Tongue (tissue), 2 donors: ENCODE data around the gene ERP27. TPM values are rescaled to one million over a fixed set of nuclear protein-coding genes. Genes with fewer than 3 reads are reported as not detected.

Experiments
- DNase-seq: peaks from one replicate; pipeline ENCODE4 v3.0.0-alpha.2; 2015
- total RNA-seq: library from RNA; depleted of rRNA; stranded (reverse); fragments of >200 nt; gene quantifications from one replicate; pipeline ENCODE4 v1.2.3, GENCODE V29; 2014

ERP27 gene
- total RNA-seq: 1.9 TPM

DNA sequence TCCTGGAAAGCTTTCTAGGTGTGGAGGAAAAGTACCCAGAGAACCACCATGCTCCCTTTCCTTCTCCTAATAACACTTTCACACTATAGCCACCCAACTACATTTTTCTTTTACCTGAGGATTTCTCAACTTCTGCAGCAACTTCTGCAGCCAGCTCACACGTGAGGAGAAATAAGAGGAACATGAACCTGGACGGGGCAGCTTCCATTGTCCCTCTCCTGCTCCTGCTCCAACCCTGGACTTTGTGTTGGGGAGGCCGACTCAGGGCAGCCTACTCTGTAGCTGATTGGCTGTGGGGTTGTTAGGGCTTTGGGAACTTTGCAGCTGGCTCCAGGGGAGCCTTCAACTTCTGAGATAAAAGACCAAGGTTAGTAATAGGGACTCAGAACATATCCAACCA, at the start of gene ERP27:
ERP27 (minus strand) TSS at position 237 of the 400 bp plus-strand sequence; CDS start at position 208, 29 bp downstream.
- no peak for DNase-seq

DNA sequence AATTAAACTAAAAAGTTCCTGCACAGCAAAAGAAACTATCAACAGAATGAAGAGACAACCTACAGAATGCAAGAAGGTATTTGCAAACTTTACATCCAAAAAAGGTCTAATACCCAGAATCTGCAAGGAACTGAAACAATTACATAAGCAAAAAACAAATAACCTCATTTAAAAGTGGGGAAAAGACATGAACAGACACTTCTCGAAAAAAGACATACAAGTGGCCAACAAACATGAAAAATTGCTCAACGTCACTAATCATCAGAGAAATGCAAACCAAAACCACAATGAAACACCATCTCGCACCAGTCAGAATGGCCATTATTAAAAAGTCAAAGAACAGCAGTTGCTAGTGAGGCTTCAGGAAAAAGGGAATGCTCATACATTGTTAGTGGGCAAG, 49.7 kb upstream of the ERP27 start:
- DNase-seq: no peak

DNA sequence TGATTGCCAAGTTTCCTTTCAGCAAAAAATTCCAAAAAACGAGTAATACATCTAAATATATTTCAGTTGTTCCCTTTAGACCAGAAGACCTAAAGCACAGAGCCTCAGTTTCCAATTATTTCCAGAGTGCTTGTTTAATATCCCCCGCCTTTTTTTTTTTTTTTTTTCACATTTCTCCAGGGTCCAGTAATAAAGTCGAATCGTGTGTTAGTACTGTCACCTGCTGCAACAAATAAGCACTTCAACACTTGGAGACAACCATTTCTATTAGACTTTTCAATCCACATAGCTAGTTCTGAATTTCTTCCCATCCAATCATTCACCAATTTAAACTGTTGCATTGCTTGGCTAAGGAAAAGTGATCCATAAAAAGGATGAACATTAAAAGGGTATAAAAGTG, 48.1 kb upstream of the ERP27 start:
- DNase-seq: no peak

DNA sequence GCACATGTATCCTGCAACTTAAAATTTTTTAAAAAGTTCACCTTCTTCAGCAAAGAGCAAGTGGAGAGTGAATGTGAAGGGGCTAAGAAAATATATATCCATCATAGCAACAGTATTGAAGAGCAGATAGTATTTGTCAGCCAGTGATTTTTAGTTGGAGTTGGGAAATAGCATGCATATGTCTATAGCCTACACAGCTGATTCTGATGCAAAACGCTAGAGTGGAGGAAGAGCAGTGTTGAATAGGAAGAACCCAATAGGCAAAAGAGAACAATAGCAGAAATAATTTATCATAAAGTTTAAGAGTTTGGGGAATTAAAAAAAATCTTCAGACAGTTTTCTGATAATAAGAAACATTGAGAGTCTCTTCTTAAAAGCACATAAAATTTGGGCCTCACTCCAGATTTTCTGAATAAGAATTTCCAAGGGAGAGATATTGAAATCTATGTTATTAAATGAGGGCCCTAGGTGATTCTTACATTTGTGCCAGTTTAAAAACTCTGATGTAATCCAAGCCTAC, 46.5 kb upstream of the ERP27 start:
- no peak for DNase-seq

DNA sequence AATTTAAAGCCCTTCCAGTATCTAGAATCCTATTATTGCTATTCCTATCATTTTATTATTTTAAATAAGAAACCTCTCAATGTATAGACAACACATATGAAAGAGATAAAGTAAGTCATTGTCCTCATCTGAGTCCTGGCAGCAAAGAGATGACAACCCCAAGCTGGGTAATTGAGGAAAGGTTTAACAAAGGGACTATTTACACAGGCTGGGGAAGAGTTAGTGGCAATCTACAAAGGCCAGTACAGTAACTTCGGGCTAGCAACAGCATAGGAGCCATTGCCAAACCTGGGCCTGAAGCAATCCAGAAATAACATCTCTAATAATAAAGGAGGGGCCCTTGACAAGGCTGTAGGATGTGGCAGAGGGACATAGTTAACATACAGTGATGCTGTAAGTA, 45.7 kb upstream of the ERP27 start:
- DNase-seq: no peak

DNA sequence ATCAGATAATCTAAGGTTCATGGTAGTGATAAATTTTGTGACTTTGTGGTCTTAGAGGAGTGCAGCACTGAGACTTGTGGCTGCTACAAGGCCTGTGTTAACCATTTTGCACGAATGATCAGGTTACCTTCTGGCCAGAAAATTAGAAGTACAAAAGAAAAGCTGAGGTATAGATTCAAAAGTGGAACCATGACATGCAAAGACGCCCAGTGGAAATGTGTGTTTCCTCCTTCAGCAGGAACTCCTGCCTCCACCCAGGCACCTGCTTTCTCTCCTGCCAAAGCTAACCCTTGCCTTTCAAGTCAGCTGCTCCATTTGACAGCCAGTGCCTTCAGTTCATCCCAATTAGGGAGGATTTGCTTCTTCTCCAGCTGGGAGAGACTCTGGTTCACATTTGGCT, 44.7 kb upstream of the ERP27 start:
- DNase-seq: no peak

DNA sequence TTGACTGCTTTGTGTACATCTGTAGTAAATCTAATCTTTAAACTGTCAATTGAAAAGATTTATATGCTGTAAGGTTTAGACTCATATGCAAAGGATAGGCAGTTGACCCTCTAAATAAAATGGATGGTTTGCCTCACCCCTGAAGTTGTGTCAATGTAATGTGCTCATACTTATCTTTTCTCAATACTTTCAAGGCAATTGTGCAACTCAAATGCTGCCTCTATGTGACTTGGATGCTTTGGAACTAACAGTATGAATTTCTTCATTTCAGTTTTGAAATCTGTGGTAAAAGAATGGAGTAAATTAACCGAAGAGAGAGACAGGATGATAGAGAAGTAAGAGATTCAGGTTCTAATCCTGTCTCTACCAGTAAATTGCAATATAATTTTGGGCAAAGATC, 44.2 kb upstream of the ERP27 start:
- no peak for DNase-seq

DNA sequence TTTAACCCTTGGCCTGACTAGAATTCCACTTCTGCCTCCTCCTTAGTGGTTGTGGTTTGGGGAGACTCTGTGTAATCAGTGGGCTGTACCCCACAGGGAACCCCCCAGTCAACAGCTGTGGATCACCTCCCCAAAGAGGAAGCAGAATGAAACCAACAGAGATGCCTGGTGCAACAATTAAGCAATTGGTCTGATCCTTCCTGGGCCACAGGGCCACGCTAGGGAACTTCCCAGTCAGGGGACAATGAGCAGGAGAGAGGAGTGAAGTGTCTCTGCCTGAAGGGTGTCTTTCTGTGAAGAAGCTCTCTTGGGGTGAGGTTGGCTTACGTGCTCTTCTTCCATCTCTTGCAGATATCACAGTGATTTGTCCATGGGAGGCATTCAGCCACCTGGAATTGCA, 42.7 kb upstream of the ERP27 start:
- DNase-seq: no peak

DNA sequence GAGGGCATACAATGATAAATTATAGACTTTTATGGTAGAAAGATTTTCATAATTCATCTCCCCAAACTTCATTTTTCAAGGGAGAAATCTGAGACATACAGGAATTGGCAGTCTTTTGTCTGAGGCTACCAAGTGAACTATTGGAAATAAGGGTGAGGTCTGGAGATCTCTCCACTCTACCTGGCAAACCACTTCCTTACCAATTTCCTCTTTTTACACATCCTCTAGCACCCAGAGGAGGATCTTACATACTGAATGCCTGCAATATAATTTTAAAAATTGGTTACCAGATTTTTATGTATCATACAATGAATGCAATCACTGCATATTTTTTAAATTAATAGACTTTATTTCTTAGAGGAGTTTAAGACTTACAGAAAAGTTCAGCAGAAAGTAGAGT, 41.1 kb upstream of the ERP27 start:
- no peak for DNase-seq

DNA sequence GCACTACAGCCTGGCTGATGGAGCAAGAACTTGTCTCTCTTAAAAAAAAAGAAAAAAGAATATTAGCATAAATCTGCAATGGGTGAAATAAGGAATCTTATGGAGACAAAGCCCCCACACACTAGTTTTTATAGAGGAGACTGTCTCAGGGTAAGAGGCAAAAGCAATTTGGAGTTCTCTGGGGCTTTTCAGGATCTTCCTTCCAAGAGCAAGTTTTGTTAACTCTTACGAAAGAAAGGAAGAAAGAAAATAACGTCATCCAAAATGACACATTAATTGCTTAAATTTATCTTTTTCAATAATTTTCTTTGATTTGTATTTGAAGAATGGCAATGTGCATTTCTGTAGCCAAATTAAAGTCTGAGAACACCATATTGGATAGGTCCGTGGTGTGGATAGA, 38.3 kb upstream of the ERP27 start:
- DNase-seq: no peak

DNA sequence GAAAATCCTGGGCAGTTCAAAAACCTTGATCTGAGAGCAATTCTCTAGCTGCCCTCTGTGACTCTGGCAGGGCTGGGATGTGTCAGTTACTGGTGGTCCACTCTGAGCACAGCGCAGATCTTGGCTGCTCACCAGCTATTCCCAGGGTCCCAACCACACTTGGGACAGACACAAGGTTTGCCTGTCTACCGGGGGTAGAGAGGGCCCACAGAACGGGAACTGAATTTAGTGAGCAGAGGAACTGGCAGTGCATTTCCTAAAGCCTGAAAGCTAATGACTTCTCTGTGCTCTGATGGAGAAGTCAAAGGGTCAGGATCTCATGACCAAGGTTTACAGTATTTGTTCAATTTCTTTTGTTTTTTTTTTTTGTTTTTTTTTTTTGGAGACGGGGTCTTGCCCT, 37.1 kb upstream of the ERP27 start:
- no peak for DNase-seq

DNA sequence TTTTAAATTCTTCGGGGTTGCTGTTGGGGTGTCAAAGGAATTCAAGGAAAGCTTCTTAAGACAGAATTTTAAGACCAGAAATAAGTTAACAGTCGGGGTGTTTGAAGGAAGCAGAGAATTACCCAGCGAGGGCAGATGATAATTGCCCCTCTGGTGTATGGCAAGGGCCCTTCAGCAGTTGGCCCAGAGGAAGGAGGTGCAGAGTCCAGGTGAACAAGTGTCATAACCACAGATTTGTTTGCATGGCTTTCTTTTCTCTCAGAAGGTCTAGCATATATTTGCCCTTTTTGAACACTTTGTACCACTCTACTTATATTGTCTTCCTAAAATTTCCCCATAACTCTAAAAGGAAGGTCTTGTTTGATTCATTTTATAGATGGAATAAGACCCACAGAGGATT, 36.3 kb upstream of the ERP27 start:
- no peak for DNase-seq

DNA sequence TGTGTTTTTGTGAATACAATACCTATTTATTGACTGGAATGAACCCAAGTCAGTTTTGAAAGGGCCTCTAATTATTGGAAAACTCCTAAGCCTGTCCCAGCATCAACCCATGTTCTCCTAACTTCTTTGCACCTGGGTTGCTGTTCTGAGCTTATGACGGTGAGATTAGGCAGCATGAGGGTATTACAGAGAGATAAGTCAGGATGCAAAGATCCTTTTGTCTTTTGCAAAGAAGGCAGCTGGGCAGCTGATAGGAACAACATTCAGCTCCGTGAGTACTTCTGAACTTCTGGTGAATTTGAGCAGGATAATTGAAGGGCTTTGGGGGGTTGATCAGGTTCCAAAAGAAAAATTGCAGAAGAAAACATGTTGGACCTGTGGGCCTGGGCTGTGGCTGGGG, 34.5 kb upstream of the ERP27 start, which contains the start of gene PDE6H:
PDE6H (plus strand) TSS at position 227 of the 400 bp plus-strand sequence. CDS start 4,971 bp downstream, outside the sequence.
- DNase-seq: no peak

DNA sequence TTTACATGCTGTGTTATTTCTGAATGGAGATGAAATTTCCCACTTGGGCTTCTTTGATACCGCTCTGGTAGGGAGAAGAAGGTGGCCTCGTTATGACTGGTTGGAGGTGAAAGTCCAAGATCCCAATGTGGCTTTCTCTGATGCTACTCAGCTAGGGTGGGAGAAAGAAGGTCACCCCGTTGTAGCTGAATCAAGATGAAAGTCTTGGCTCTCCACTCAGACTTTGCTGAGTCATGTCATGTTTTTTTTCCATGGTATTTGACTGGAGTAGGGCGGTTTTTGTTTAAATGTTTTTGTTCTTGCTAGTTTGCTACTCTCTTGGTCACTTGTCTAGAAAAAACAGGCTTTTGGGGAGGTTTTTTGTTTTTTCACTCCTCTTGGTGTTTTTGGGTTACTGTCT, 32.1 kb upstream of the ERP27 start:
- DNase-seq: no peak

DNA sequence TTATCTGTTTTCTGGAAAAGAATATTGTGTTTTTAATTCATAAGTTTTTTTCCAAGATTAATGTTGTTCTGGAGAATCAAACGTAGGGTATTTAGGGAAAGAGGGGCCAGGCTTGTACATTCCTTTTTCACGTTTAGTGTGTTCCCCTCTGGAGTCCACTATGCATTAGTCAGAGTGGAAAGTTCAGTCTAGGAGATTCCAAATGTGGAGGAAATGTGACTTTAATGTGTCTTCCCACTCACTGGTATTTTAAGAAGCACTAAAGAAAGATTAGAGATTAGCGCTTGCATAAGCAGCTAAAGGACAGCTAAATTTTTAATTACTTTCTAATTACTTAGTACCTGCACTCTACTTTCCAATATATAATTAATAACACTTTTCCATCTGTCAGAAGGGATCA, 30.1 kb upstream of the ERP27 start:
- no peak for DNase-seq

DNA sequence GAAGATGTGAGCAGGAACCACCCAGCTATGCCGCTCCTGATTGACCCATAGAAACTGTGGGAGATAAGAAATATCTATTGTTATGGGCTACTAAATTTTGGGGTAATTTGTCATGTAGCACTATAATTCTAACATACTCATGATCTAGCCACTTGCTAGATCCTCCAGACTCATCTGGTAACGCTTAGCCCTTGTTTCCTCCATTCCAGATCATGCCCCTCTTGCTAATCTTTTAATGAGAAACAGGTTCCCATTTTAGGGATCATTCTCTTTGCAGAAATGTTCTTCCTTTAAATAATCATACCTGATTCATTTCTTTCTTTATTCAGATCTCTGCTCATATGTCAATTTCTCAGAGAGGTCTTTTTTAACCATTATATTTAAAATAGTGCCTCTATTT, 26.9 kb upstream of the ERP27 start:
- DNase-seq: no peak

DNA sequence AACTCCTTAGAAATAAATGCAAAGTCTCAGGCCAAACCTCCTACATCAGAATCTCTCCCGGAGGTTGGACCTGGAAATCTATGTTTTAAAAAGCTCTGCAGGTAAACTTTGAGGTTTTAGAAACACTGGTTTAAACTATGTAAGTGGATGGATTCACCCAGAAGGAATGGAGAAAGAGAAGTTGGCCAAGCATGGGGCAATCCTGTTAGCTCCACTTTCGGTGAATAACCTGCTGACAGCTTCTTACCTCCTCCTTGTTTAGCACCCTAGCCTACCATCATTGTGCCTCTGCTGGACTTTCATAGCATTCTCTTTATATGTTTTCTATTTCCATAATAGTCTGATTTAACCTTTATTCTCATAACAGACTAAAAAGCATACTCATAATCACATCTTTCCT, 26.1 kb upstream of the ERP27 start:
- DNase-seq: no peak

DNA sequence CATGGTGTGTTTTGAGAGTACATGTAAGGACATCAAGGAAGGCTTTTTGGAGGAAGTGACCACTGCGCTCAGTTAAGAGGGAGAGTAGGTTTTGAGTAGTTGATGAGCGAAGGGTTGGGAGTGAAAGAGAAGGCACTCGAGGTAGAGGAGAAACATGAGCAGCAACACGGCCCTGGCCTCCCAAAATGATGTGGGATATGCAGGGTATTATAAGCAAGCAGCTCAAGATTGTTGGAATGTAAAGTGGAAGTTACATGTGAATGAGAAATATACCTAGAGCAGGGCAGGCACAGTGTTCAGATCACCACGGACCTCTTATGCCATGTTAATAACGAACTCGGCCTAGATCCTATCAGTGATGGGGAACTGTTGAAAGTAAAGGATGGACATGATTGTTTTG, 25.2 kb upstream of the ERP27 start:
- no peak for DNase-seq

DNA sequence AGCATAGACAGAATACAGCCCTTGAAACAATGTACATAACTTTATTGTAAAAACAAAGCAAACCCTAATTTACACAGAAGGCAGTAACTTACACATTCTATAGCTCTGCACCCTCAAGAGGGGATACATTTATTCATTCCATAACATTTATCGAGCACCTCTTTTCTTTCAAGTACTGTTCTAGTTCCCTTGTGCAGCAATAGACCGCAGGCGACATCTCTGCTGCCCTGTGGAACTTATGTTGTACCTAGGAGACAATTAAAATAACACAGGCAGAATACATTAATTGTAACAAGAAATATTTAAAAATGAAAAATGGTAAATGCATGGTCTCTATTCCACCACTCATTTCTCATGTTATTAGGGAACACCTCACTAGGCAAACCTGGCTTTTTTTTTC, 24.5 kb upstream of the ERP27 start:
- DNase-seq: no peak

DNA sequence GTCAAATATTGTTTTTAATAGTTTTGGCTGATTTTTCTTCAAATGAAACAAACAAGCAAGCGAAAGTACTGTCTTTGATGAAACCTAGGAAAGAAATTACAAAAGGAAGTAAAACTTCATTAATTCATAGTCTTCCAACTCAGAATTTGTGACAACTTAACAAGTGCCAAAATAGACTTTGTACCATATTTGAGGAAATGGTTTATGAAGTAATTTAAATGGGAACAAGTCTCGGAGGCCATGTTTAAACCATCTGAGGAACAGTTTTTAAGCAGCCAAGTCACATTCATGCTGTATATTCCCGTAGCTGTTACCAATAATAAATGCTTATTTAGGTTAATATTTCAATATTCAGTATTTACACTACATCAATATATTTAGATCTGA, 23.8 kb upstream of the ERP27 start:
- DNase-seq: no peak

DNA sequence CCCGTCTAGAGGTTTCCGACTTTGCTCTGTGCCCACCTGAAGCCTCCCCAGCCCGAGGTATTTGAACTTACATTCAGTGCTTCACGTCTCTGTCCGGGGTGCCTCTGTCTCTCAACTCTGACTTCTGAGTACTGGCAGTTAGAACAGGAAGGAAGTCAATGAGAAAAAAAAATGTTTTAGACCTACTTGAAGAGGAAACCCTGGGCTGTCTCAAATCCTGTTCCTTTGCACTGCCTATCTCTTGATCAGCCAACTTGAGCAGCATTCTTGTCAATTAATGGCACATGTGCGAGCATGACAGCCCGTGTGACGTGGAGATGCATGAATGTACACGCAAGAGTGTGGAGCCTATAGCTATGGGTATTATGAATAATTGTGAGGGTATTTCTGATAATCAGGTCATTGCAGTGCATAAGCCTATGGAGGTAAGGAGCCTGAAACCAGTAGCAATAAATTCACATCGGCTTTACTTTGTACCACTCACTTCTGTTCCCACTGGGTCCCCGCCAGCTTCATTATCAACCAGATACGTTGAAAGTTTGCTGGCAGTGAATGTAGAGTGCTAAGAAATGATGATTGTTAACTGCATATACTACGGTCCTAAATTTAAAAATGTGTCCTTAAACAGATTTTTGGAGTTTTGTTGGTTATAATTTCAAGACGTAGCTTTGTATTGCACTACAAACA, 23.3 kb upstream of the ERP27 start, which contains the start of gene ARHGDIB:
ARHGDIB (minus strand) TSS at position 136 of the 687 bp plus-strand sequence. CDS start 10,889 bp downstream, outside the sequence.
- DNase-seq: no peak

DNA sequence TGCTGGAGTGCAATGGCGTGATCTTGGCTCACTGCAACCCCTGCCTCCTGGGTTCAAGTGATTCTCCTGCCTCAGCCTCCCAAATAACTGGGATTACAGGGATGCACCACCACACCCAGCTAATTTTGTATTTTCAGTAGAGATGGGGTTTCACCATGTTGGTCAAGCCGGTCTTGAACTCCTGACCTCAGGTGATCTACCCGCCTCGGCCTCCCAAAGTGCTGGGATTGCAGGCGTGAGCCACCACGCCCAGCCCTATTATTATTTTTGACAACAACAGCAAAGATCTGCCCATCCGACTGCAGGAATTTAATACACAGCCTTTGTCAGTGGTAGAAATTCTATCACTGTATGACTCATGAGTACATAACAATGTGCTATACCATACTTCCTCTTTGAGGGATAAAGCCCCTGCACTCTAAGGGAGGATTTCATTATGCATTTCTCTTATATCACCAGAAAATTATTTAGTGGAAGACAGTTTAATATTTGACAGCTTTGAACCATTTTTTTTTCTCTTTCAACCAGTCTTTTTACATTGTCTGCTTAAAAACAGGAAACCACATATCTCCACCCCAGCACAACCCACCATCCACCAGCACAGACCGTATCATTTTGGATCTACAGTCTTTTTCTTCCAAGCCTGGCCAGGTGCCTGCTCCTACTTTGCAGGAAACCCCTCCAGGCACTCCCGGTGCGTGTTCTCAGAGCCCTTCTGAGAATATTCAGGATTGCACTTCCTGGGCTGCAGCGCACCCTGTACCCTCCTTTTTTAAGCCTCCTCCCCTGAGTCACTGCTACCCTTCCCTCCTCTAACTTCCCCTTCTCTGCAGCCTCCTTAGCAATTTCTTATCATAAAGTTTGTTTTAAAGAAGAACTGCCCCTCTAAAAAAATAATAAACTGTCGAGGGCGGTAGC, 22.5 kb upstream of the ERP27 start:
- DNase-seq: no peak

DNA sequence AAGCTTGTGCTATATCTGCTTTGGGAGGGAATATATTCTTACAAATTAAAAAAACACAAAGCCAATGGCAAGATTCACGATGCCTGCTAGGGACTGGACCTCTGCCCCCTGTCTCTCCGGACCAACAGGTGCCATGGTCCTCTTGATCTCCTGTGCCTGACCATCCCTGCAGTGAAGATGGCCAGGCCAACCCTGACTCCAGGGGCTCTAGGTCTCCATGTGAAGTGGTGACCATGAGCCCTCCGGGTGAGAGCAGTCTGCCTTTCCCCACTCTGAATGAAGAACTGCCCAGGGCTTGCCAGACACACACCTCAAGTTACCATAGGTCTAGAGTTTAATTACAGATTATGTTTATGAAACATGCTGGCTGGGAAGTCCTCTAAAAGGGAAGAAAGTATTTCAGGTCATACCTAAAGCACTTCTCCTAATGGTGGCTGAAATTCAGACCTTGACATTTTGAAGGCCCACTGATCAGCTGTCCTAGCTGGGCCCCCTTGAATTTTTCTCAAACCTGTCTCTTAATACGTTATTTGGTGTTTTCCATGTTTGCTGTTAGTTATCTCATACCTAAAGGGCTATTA, 21.7 kb upstream of the ERP27 start:
- no peak for DNase-seq
